ENCODE results near the gene PEMT.

Gene PEMT

DNA sequence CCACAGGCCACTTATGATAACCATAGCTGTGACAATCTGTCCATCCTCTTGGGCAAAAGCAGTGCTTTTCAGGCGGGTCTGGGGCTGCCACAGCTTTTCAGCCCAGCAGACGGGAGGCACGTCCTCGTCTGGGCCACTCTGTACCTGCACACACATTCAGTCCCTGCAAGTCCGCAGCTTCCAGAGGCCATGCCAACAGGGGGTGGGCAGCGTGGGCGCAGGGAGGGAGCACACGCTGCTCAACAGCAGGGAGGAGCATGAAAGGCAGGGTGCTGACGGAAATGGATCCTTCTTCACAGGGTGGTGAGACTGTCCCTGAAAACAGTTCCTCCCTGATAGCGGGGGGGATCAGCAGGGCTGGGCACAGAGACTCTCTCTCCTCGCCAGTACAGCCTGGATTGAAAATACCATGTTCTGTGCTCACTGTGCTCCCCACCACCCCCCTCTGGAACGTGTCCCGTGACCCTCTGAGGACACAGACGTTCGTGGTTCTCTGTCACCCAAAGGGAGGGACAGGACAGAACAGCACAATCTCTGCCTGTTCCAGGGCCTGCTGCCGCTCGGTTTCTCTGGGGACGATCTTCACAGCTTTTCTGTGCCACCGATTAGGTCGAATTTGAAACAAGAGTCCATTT lies 41.7 kb downstream of the PEMT start:
- DNase-seq: no peak

- DNase-seq: no peak
Observed at GRCh38 chr17:17548044-17548443, 43.5 kb downstream of the PEMT start.

DNA sequence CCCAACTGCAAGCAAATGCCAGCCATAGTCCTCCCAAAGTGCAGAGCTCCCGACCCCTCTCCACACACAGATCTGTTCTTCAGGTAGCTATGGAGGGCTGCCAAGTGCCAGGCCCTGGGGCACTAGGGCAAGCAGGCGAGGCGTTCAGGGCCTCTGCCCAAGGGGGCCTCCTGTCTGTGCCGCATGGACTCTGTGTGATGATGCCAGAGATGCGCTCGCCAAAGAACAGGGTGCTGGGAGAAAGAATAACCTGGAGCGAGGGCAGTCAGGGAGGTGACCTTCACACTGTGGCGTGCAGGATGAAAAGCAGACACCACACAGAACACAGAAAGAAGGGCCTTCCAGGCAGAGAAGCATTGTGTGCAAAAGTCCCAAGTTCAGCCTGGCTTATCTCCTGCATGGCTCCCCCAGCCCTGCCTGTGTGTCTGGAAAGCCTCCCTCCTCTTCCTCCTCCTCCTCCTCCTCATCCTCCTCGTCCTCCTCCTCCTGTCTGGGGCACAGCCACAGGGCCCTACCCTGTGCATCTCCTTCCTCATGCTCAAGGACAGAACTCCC lies 44.2 kb downstream of the PEMT start:
- no peak for DNase-seq

DNA sequence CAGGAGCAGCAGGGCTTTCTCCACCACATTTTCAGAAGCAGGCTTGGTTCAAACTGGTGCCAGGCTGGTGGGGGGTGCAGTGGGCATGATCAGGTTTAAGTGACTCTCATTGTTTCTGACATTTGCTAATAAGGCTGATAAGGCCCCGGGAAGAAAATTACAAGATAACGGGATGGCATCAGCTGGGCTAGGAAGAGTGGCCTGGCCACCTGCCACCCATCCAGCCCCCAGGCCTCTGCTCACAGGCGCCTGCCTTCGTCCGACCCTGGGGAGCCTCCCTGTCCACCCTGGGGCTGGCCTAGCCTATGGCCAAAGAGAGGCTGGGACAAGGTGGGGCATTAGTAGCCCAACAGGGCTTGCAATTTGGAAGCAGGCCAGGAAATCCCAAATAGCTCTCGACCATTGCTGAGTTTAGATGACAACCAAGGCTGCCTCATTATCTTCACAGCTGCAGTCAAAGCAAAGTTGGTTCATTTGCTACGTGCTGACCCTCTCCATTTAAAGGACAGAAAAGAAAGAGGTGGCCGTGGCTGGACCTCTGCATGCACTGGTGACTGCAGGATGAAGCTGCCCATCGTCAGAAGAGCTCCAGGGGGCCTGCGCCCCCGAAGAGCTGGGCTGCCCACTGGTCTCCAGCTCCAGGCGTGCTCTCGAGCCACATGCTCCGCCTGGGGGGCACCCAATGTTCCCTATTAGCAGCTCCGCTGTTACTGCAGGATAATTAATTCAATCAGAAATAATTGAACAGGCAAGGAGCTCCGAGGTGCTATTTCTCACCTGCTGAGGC lies 44.9 kb downstream of the PEMT start:
- DNase-seq: no peak

GRCh38 chr17:17545984-17546383 lies 45.5 kb downstream of the PEMT start:
- no peak for DNase-seq

- no peak for DNase-seq
Observed at GRCh38 chr17:17545031-17545820, 46.3 kb downstream of the PEMT start.

- DNase-seq: no peak
Observed at GRCh38 chr17:17542906-17543635, 48.4 kb downstream of the PEMT start.

DNA sequence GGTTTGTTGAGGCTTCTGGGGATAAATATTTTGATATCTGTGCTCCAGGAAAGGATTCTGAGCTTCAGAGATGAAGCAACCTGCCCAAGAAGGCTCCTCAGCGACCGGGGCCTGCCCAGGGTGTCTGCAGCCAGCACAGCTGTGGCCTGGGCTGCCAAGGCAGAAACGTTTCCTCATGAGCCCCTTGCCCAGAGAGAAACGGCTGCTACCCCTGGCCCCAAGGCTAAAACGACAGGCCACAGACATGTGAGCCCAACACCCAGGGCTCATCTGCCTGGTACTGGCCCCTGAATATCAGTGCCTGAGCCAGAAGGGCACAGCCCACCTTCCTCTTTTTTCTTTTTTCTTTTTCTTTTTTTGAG lies 49.9 kb downstream of the PEMT start:
- no peak for DNase-seq

DNA sequence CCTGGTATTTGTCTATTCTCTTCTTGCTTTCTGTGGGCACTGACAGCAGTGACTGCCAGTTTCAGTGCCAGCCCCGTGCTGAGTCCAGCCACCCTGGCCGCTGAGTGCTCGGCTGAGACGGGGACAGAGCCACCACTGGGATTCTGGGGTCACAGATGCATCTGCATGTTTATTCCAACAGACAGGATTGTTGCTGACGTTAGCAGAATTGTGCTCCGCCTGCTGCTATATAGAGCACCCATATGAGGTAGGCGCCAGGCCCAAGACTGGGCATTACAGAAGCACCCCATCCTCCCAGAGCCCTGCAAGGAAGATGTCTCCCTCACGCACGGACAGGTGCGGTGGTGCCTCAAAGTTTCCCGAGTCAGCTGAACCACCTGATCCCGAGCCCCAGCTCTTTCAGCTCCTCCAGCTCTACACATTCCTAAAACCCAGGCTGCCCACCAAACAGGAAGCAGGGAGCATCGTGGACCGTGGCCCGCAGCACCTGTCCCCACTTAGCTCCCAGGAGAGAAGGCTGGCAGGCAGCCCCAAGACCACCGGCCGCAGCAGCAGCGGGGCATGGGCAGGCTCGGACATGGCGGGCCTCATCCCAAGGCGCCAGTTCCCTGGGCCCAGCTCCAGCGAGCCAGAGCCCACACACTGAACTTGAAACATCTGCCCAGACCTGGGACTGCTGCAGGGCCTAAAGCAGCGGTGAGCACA lies 50.4 kb downstream of the PEMT start:
- no peak for DNase-seq

DNA sequence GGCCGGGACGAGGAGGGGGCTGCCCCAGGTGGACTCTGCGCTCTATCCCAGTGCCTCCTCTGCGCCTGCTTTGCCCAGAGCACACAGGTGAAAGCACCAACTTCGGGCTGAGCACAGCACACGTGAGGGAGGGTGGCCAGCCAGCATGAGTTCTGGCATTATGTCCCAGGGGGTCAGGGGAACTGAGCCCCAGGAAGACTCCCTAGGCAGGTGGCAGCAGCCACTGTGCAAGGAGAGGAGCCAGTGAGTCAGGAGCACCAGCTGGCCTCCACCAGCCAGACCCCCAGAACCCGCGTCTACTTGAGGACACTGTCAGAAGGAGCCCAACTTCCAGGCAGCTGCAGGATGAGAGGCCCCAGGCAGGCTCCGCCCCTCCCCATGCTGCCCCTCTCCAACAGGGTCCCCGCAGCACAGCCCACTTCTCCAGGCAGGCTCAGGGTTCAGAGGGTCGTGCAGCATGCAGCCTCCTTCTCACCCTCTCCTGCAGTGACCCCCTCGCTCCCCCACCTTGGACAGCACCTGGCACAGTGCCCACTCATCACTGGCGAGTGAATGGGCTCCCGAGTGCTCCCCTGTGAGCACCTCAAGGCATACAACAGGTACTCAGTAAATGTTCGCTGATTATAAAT lies 51.1 kb downstream of the PEMT start:
- DNase-seq: no peak

- no peak for DNase-seq
Observed at GRCh38 chr17:17539591-17539990, 51.9 kb downstream of the PEMT start.

- DNase-seq: no peak
Observed at GRCh38 chr17:17538417-17539391, 52.8 kb downstream of the PEMT start.

- DNase-seq: no peak
Observed at GRCh38 chr17:17537311-17538099, 54.0 kb downstream of the PEMT start.

GRCh38 chr17:17536702-17537101 lies 54.8 kb downstream of the PEMT start:
- no peak for DNase-seq

GRCh38 chr17:17535957-17536356 lies 55.6 kb downstream of the PEMT start:
- DNase-seq: no peak

DNA sequence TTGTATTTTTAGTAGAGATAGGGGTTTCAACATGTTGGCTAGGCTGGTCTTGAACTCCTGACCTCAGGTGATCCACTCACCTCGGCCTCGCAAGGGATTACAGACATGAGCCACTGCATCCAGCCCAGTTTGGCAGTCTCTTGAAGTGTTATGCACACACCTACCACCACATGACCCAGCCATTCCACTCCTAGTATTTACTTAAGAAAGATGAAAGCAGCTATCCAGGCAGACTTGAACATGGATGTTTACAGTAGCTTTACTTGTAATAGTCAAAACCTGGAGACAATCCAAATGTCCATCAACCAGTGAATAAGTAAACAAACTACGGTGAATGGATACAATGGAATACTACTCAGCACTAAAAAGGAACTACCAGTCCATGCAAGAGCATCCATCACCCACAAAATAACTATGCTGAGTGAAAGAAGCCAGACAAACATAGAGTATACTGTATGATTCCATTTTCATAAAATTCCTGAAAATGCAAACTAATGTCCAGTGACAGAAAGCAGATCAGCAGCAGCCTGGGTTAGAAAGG lies 57.5 kb downstream of the PEMT start:
- DNase-seq: no peak

DNA sequence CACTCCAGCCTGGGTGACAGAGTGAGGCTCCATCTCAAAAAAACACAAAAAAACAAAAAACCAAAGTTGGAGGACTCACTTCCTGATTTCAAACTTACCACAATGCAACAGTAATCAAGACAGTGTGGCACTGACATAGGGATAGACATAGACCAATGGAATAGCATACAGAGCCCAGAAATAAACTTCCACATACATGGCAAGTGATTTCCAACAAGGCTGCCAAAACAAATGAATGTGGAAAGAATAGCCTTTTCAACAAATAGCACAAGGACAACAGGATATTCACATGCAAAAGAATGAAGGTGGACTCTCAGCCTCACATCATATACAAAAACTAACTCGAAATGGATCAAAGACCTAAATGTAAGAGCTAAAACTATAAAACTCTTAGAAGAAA lies 58.5 kb downstream of the PEMT start:
- DNase-seq: no peak

- DNase-seq: no peak
Observed at GRCh38 chr17:17531156-17531555, 60.4 kb downstream of the PEMT start.
